VCaP (cell line): ENCODE results near the gene BBS9.
A peak's percentile ranks its signal among the peaks of the same experiment; 100 is the strongest.

Source experiments
- H3K27ac ChIP-seq: fragments of 450-650 bp; 2 replicates; pipeline ENCODE4 v1.5.1; 2017
- CTCF ChIP-seq: fragments of 450-650 bp; conservative IDR thresholded peaks from 2 replicates; pipeline ENCODE4 v1.5.1; 2017; ENCODE audit warnings: mild to moderate bottlenecking, moderate library complexity

BBS9 gene

GRCh38 chr7:33155811-33156210 is 26.4 kb downstream of the BBS9 start:
- no peak for TF ChIP-seq CTCF
- H3K27ac ChIP-seq, result no peak overlapping the region

- no peak for TF ChIP-seq CTCF
- H3K27ac ChIP-seq, result no peak overlapping the region
These were observed 27.1 kb downstream of the BBS9 start for GRCh38 chr7:33156441-33156840.

- H3K27ac ChIP-seq, result no peak overlapping the region
- no peak for TF ChIP-seq CTCF
These were observed 27.9 kb downstream of the BBS9 start for GRCh38 chr7:33157311-33157710.

- TF ChIP-seq CTCF, result no peak
These were observed 28.4 kb downstream of the BBS9 start for GRCh38 chr7:33157781-33158180.

GRCh38 chr7:33177876-33178275 is 48.5 kb downstream of the BBS9 start:
- no peak for TF ChIP-seq CTCF

More at GRCh38 chr7:33157781-33158180, 28.4 kb downstream of the BBS9 start:
- no peak overlapping the region for H3K27ac ChIP-seq

DNA sequence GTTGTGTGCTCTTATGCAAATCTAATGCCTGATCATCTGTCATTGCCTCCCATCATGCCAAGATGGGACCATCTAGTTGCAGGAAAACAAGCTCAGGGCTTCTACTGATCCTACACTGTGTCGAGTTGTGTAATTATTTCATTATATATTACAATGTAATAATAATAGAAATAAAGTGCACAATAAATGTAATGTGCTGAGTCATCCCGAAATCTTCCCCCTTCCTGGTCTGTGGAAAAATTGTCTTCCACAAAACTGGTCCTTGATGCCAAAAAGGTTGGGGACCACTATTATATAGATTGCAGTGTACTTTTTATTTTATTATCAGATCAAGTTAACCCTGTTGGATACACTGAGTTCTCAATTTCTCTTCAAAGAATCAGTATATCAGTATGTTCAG is 50.2 kb downstream of the BBS9 start:
- no peak for TF ChIP-seq CTCF
- no peak overlapping the region for H3K27ac ChIP-seq

More at GRCh38 chr7:33177876-33178275, 48.5 kb downstream of the BBS9 start:
- peak overlapping the region; percentile 58 for H3K27ac ChIP-seq

DNA sequence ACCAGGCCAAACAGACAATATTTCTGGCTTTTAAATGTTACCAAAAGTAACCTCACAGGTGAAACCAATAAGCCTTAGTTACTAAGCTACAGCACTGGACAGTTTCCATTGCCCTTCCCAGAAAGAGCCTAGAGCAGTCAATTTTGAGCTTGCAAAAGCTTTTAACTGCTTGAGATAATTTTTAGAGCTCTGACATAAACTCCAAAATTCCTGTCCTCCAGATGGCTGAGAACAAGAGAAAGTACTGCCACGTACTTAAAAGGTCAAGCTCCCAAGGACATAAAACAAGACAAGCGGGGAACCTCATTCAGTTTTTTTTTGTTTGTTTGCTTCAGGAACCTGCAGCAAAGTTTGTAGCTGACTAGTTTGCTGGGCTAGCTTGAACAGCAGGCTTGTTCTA is 54.1 kb downstream of the BBS9 start:
- H3K27ac ChIP-seq, result no peak overlapping the region
- no peak for TF ChIP-seq CTCF

GRCh38 chr7:33184828-33185227 is 55.5 kb downstream of the BBS9 start:
- TF ChIP-seq CTCF, result no peak

More at GRCh38 chr7:33184828-33185227, 55.5 kb downstream of the BBS9 start:
- H3K27ac ChIP-seq, result no peak overlapping the region
